GM12875 (cell line): ENCODE data around the gene SLCO3A1.

Experiments used
- H3K4me3 ChIP-seq: one replicate; pipeline ENCODE4 v1.5.1; 2011; ENCODE audit warnings: low read depth, low read length, control low read depth
- TF ChIP-seq, protein P1 (sequence below): IDR thresholded peaks from 2 replicates; pipeline ENCODE4 v1.5.1; 2011; ENCODE audit warnings: low read depth, mild to moderate bottlenecking, control low read depth, inconsistent platforms, low read length, moderate library complexity, borderline replicate concordance; ENCODE audit not compliant: insufficient read depth

Gene SLCO3A1

DNA sequence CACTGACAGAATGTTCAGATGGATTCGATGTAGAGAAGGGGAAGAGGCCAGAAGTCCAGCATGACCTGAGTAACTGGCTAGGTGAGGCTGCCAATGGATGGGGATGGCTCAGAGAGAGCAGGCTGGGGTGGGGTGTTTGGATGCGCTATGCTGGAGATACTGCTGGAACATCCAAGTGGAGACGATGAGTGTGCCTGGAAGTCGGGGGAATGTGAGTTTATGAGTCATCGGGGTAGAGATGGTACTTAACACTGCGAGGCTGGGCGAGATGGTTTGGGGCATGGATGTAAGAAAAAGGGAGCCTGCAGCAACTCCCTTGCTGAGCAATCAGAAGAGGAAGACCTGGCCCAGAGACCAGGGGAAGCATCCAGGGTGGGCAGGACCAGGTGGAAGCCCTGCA lies 180.7 kb downstream of the SLCO3A1 start:
- TF ChIP-seq, protein P1, sequence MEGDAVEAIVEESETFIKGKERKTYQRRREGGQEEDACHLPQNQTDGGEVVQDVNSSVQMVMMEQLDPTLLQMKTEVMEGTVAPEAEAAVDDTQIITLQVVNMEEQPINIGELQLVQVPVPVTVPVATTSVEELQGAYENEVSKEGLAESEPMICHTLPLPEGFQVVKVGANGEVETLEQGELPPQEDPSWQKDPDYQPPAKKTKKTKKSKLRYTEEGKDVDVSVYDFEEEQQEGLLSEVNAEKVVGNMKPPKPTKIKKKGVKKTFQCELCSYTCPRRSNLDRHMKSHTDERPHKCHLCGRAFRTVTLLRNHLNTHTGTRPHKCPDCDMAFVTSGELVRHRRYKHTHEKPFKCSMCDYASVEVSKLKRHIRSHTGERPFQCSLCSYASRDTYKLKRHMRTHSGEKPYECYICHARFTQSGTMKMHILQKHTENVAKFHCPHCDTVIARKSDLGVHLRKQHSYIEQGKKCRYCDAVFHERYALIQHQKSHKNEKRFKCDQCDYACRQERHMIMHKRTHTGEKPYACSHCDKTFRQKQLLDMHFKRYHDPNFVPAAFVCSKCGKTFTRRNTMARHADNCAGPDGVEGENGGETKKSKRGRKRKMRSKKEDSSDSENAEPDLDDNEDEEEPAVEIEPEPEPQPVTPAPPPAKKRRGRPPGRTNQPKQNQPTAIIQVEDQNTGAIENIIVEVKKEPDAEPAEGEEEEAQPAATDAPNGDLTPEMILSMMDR = no peak
- H3K4me3 ChIP-seq = no peak overlapping the region

DNA sequence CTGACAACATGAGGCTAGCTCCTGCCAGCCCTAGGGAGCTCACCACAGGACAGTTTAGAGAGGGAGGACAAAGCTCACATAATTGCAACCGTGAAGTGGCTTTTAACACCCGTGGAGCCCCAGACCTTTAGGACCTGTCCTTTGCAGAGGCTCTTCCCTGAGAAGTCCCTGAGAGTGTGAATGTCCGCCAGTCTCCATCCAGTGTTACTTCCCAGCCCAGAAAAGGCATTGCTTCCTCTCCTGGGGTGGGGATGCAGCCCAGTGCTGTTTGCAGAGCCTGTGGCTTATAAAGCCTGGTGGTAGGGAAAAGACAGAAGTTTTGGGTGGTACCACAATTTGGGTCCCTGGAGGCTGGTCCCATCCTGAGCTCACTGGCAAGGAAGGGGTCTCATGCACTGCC lies 182.0 kb downstream of the SLCO3A1 start:
- TF ChIP-seq, protein P1 = no peak
- H3K4me3 ChIP-seq = no peak overlapping the region

DNA sequence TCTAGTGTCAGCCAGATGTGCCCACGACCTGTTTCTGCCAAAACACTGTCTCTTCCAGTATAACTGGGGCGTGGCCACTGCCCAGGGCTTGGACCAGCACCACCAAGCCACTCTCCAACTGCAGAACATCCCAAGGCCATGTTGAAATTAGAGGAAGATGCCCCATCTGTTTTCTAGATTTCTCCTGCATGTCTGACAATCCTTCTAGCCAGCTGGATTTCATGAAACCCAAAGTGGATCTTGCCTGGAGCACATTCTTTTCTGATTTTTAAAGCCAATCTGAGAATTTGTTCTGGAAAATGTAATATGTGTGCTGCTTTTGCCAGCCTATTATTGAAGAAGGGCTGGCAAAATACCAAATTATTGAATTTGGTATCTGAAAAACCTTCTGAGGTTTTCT lies 182.5 kb downstream of the SLCO3A1 start:
- TF ChIP-seq, protein P1 = no peak
- no peak overlapping the region for H3K4me3 ChIP-seq

DNA sequence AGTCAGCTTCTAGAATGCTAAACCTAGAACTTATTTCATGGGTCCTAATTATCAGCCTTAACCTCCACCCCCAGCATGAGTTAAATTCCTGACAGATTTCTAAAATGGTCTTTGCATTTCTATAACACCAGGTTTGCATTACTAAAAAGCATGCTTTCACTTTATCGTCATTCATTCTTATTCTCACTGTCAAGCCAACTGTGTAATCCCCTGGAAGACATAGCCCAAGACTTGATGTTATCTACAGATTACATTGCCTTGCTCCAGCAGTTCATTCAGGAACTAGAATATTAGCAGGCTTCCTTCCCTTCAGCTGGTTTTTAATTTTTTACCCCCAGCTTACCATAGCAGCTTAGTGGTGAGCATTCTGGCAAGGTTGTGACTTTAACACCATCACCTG lies 184.0 kb downstream of the SLCO3A1 start:
- TF ChIP-seq, protein P1 = no peak

DNA sequence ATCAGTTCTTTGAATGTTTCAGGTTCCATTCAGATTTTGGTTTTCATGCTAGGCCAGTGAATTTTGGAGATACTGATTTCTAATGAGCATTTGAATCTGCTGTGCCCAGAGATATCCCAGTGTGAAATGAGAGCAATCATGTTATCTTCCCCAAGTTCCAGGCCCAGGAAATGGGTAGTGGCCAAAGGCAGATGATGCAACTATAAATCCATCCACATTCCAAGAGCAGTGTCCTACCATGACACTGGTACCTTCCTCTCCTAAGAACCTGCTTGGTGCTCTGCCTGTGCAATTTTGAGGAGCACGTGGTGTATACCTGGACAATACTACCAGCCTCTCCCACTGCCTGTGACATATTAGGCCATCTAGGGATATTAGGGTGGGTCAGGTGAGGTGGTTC lies 186.8 kb downstream of the SLCO3A1 start:
- H3K4me3 ChIP-seq = no peak overlapping the region
- TF ChIP-seq, protein P1 = no peak

More for the DNA sequence above, 184.0 kb downstream of the SLCO3A1 start:
- no peak overlapping the region for H3K4me3 ChIP-seq

DNA sequence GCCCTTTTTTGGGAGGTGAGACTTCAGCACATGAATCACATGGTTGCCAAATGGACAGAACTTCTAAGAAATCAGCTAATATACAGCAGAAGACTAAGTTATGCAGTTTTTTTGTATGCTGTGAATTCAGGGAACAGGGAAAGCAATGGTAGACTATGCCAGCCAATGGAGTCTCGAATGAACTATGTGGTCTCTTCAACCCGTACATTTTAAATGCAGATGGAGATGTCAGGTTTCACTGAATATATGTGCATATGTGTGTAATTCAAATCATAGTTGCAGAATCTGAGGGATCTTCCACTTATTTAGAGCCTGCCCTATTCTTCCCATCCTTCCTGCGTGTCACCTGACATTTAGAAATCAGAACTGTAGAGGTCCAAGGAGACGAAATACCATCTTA lies 187.9 kb downstream of the SLCO3A1 start:
- TF ChIP-seq, protein P1 = no peak
- H3K4me3 ChIP-seq = no peak overlapping the region

DNA sequence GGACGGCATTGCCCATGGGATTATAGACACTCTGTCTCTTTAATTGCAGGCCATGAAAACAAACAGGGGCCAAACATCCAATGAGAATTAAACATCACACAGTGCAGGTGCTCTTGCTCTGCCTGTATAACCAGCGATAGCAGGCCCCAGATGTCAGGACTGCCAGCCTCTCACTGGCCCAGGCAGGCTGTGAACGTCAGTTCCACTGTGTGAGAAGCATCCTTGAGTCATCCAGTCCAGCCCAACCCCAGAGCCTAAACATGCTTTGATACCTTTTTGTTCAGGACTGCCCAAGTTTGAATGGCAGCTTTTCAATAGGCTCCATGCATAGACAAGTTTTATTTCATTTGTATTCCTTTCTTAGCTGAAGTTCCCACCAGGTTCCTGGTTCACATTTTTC lies 189.8 kb downstream of the SLCO3A1 start:
- no peak overlapping the region for H3K4me3 ChIP-seq
- TF ChIP-seq, protein P1 = no peak
